ENCODE data around the gene MKLN1. TPM values are rescaled to one million over a fixed set of nuclear protein-coding genes. Genes with fewer than 3 reads are reported as not detected.

MKLN1 gene
- total RNA-seq, 1 experiment from 2014 or later: 61.1 TPM

DNA sequence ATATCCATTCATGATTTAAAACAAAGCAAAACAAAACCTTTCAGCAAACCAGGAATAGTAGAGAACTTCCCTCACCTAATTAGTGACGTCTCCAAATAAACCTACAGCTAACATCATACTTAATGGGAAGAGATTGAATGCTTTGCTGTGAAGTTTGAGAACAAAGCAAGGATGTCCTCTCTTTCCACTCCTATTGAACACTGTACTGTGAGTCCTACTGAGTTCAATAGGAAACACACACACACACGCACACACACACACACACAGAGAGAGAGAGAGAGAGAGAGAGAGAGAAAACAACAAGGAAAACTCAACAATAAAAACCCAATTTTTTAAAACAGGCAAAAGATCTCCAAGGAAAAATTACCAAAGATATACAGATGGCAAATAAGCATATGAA, 196.4 kb downstream of the MKLN1 start:
- no peak for TF ChIP-seq CTCF (conservative IDR thresholded peaks at IDR 0.05)
- no peak for TF ChIP-seq EZH2 (IDR thresholded peaks at IDR 0.05; ENCODE audit: low read depth)
- intact Hi-C loops (cut with micrococcal nuclease; ENCODE audit: unreplicated experiment): no loop called here
- Histone ChIP-seq H3K27ac (no peak overlapping the region), H3K27me3 (ENCODE audit: insufficient read depth, low read depth) (no peaks in the 10 kb centered on the region), H3K4me3 (no peak overlapping the region), H3K4me1 (replicated peaks; ENCODE audit: insufficient read depth) (peaks cover 37% of the 10 kb centered on the region), H3K4me2 (no peak overlapping the region), H4K20me1 (ENCODE audit: insufficient read depth) (no peaks in the 10 kb centered on the region), H2AFZ (no peak overlapping the region), H3K9me3 (ENCODE audit: insufficient read depth, low read depth) (no peaks in the 10 kb centered on the region), H3K9me2 (ENCODE audit: insufficient read depth) (no peaks in the 10 kb centered on the region), H3F3A (ENCODE audit: insufficient read depth, low read depth) (peaks cover 48% of the 10 kb centered on the region), H3K79me2 (ENCODE audit: low read depth) (peaks cover 80% of the 10 kb centered on the region), H3K36me3 (ENCODE audit: low read depth) (0 out of 2 replicates have a peak, but pooled peaks cover 10% of the 10 kb centered on the region)
- CTCF ChIA-PET: interaction anchor here (0.7 kb wide), 1 partner anchor 12 kb away, joined by 7 read pairs; no protein-coding TSS in a partner anchor
- no TSS peak for BruUV-seq (replicated peaks)
- no peak for DNase-seq
- POLR2A ChIA-PET (ENCODE audit: unreplicated experiment): no interaction called here

GRCh38 chr7:131524703-131525102, 197.0 kb downstream of the MKLN1 start:
- H2AFZ ChIP-seq: no peak overlapping the region
- no peaks in the 10 kb centered on the region for H3K9me3 ChIP-seq (ENCODE audit: insufficient read depth, low read depth)
- H3F3A ChIP-seq (ENCODE audit: insufficient read depth, low read depth): peaks cover 48% of the 10 kb centered on the region
- H3K36me3 ChIP-seq (ENCODE audit: low read depth): 0 out of 2 replicates have a peak, but pooled peaks cover 10% of the 10 kb centered on the region
- ChIA-PET POLR2A (ENCODE audit: unreplicated experiment) (no interaction called here), CTCF (interaction anchor here (0.7 kb wide), 1 partner anchor 12 kb away, joined by 7 read pairs; no protein-coding TSS in a partner anchor)
- BruUV-seq (replicated peaks): no TSS peak
- H3K9me2 ChIP-seq (ENCODE audit: insufficient read depth): no peaks in the 10 kb centered on the region
- no peak overlapping the region for H3K27ac ChIP-seq
- TF ChIP-seq EZH2 (IDR thresholded peaks at IDR 0.05; ENCODE audit: low read depth): no peak
- TF ChIP-seq CTCF (conservative IDR thresholded peaks at IDR 0.05): no peak
- peaks cover 78% of the 10 kb centered on the region for H3K79me2 ChIP-seq (ENCODE audit: low read depth)
- no peak for DNase-seq
- H3K4me2 ChIP-seq: no peak overlapping the region
- peaks cover 37% of the 10 kb centered on the region for H3K4me1 ChIP-seq (replicated peaks; ENCODE audit: insufficient read depth)
- intact Hi-C loops (cut with micrococcal nuclease; ENCODE audit: unreplicated experiment): no loop called here
- no peaks in the 10 kb centered on the region for H3K27me3 ChIP-seq (ENCODE audit: insufficient read depth, low read depth)
- H4K20me1 ChIP-seq (ENCODE audit: insufficient read depth): no peaks in the 10 kb centered on the region
- no peak overlapping the region for H3K4me3 ChIP-seq

GRCh38 chr7:131525820-131526219, 198.1 kb downstream of the MKLN1 start:
- peak overlapping the region; percentile 8 for H3K27ac ChIP-seq
- peaks cover 32% of the 10 kb centered on the region for H3K4me1 ChIP-seq (replicated peaks; ENCODE audit: insufficient read depth)
- no peaks in the 10 kb centered on the region for H3K9me2 ChIP-seq (ENCODE audit: insufficient read depth)
- intact Hi-C loops (cut with micrococcal nuclease; ENCODE audit: unreplicated experiment): no loop called here
- TF ChIP-seq EZH2 (IDR thresholded peaks at IDR 0.05; ENCODE audit: low read depth) (no peak), CTCF (conservative IDR thresholded peaks at IDR 0.05) (no peak)
- peaks cover 40% of the 10 kb centered on the region for H3F3A ChIP-seq (ENCODE audit: insufficient read depth, low read depth)
- no peak overlapping the region for H2AFZ ChIP-seq
- H3K4me3 ChIP-seq: no peak overlapping the region
- no peaks in the 10 kb centered on the region for H3K27me3 ChIP-seq (ENCODE audit: insufficient read depth, low read depth)
- BruUV-seq (replicated peaks): no TSS peak
- ChIA-PET POLR2A (ENCODE audit: unreplicated experiment) (interaction anchor here (0.6 kb wide), 1 partner anchor 1735 kb away, joined by 4 read pairs; no protein-coding TSS in a partner anchor), CTCF (interaction anchor here (0.7 kb wide), 1 partner anchor 32 kb away, joined by 4 read pairs; no protein-coding TSS in a partner anchor)
- H4K20me1 ChIP-seq (ENCODE audit: insufficient read depth): no peaks in the 10 kb centered on the region
- DNase-seq: peak in 1 of 2 experiments; percentile 52
- H3K4me2 ChIP-seq: no peak overlapping the region
- peaks cover 71% of the 10 kb centered on the region for H3K79me2 ChIP-seq (ENCODE audit: low read depth)
- H3K36me3 ChIP-seq (ENCODE audit: low read depth): no peaks in the 10 kb centered on the region
- H3K9me3 ChIP-seq (ENCODE audit: insufficient read depth, low read depth): no peaks in the 10 kb centered on the region
